Ishikawa (cell line): ENCODE results near the gene SNRPD1.

ENCODE experiments used
- CEBPB ChIP-seq: IDR thresholded peaks from 2 replicates; pipeline ENCODE4 v1.6.1; 2012
- CREB1 ChIP-seq: IDR thresholded peaks from 2 replicates; pipeline ENCODE4 v1.6.1; 2012; ENCODE audit warnings: low read depth
- EGR1 ChIP-seq: IDR thresholded peaks from 2 replicates; pipeline ENCODE4 v1.6.1; 2012
- EP300 ChIP-seq: IDR thresholded peaks from 2 replicates; pipeline ENCODE4 v1.6.1; 2012; ENCODE audit warnings: borderline replicate concordance
- FOXM1 ChIP-seq: IDR thresholded peaks from 2 replicates; pipeline ENCODE4 v1.6.1; 2012; ENCODE audit warnings: low read depth, borderline replicate concordance
- MAX ChIP-seq: IDR thresholded peaks from 2 replicates; pipeline ENCODE4 v1.6.1; 2012
- NFIC ChIP-seq: IDR thresholded peaks from 2 replicates; pipeline ENCODE4 v1.6.1; 2012
- RAD21 ChIP-seq: IDR thresholded peaks from 2 replicates; pipeline ENCODE4 v1.6.1; 2012; ENCODE audit warnings: low read depth
- REST ChIP-seq: IDR thresholded peaks from 2 replicates; pipeline ENCODE4 v1.6.1; 2012; ENCODE audit warnings: low read depth, mild to moderate bottlenecking
- TAF1 ChIP-seq: IDR thresholded peaks from 2 replicates; pipeline ENCODE4 v1.6.1; 2012; ENCODE audit warnings: low read depth, mild to moderate bottlenecking
- TCF12 ChIP-seq: IDR thresholded peaks from 2 replicates; pipeline ENCODE4 v1.6.1; 2012; ENCODE audit warnings: low read depth
- TEAD4 ChIP-seq: IDR thresholded peaks from 2 replicates; pipeline ENCODE4 v1.6.1; 2012
- USF1 ChIP-seq: IDR thresholded peaks from 2 replicates; pipeline ENCODE4 v1.6.1; 2012
- YY1 ChIP-seq: IDR thresholded peaks from 2 replicates; pipeline ENCODE4 v1.6.1; 2012; ENCODE audit warnings: low read depth
- ZBTB7A ChIP-seq: IDR thresholded peaks from 2 replicates; pipeline ENCODE4 v1.6.1; 2012; ENCODE audit warnings: low read depth

Gene SNRPD1

GRCh38 chr18:21653361-21653760 lies 41.2 kb downstream of the SNRPD1 start:
- TF ChIP-seq NFIC (no peak), EGR1 (no peak), CEBPB (no peak), RAD21 (no peak), REST (no peak), YY1 (no peak), MAX (no peak), USF1 (no peak), TCF12 (no peak), TAF1 (no peak), TEAD4 (no peak)

- TF ChIP-seq ZBTB7A (no peak), REST (no peak), RAD21 (no peak), TAF1 (no peak), TEAD4 (no peak), YY1 (no peak), TCF12 (no peak), FOXM1 (no peak), CREB1 (no peak), USF1 (no peak), EGR1 (no peak), MAX (no peak), EP300 (no peak), NFIC (no peak), CEBPB (no peak)
Measured at GRCh38 chr18:21656402-21656801, 44.3 kb downstream of the SNRPD1 start.

- TF ChIP-seq TEAD4 (no peak), CEBPB (no peak), YY1 (no peak), RAD21 (no peak), ZBTB7A (no peak), REST (no peak), USF1 (no peak), EGR1 (no peak), TAF1 (no peak), NFIC (no peak), MAX (no peak), EP300 (no peak)
Measured at GRCh38 chr18:21660078-21660477, 48.0 kb downstream of the SNRPD1 start.

GRCh38 chr18:21662581-21662980 lies 50.5 kb downstream of the SNRPD1 start:
- TF ChIP-seq TAF1 (no peak), ZBTB7A (no peak), EGR1 (no peak), YY1 (no peak), TEAD4 (no peak), FOXM1 (no peak), RAD21 (no peak), USF1 (no peak), CREB1 (no peak), REST (no peak), TCF12 (no peak), CEBPB (no peak), NFIC (no peak)
